GM12873 (cell line): ENCODE data around the gene SPTBN1.

ENCODE experiments used
- TF ChIP-seq, protein P1 (sequence below): IDR thresholded peaks from 2 replicates; pipeline ENCODE4 v1.5.1; 2012; ENCODE audit warnings: low read depth, mild to moderate bottlenecking, moderate library complexity, low read length, control low read depth; ENCODE audit not compliant: insufficient read depth; ENCODE audit errors: missing control alignments

Gene SPTBN1

DNA sequence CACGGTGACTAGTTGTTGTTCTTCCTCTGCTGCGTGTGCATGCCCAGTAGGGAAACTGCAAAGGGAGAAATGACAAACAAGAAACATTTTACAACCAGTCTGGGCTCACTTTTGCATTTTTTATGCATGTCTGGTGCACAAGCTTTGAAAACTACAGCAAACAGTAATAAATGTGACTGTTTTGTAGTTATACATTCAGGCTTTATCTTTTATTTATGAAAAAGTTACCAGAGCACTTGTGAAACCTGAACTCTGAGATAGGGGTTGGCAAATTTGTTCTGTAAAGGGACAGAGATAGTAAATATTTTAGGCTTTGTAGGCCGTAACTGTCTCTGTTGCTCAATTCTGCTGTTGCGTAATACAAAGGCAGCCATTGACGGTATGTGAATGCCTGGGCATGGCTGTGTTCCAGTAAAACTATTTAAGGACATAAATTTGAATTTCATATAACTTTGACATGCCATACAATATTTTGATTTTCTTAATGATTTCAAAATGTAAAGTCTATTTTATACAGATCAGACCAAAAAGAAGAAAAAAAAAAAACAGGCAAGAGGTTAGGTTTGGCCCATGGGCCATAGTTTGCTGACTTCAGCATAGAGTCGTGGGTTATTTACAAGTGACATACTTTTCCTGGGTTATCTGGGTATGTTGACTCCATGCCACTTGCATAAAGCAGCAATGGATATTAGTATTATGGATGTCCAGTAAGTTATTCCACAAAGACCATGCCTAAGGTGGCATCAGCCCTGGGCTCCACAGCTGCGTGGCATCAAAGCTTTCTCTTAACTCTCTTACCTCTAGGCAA lies 213.8 kb downstream of the SPTBN1 start:
- TF ChIP-seq, protein P1, sequence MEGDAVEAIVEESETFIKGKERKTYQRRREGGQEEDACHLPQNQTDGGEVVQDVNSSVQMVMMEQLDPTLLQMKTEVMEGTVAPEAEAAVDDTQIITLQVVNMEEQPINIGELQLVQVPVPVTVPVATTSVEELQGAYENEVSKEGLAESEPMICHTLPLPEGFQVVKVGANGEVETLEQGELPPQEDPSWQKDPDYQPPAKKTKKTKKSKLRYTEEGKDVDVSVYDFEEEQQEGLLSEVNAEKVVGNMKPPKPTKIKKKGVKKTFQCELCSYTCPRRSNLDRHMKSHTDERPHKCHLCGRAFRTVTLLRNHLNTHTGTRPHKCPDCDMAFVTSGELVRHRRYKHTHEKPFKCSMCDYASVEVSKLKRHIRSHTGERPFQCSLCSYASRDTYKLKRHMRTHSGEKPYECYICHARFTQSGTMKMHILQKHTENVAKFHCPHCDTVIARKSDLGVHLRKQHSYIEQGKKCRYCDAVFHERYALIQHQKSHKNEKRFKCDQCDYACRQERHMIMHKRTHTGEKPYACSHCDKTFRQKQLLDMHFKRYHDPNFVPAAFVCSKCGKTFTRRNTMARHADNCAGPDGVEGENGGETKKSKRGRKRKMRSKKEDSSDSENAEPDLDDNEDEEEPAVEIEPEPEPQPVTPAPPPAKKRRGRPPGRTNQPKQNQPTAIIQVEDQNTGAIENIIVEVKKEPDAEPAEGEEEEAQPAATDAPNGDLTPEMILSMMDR, result no peak

DNA sequence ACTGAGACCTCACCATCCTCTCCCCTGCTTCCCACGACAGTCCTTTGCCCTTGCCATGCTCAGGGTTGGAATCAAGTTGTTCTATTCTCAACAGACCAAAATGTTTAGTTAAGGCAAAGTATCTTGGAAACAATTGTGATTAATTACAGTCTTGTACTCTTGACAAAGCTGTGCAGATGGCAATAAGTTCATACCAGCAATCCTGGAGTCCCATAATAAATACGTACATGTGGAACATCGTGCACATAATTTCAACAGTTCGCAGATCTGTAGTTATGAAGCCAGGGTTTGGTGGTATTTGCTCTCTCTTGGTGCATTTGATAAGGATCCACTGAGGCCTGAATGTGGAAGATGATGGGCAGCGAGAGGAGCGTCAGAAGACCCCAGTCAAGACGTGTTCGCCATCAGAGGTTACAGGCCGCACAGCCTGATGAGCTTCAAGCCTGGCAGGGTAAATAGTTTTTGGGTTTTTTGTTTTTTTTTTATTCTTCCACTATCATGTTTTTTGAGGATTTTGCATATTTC lies 214.4 kb downstream of the SPTBN1 start:
- TF ChIP-seq, protein P1, result no peak

DNA sequence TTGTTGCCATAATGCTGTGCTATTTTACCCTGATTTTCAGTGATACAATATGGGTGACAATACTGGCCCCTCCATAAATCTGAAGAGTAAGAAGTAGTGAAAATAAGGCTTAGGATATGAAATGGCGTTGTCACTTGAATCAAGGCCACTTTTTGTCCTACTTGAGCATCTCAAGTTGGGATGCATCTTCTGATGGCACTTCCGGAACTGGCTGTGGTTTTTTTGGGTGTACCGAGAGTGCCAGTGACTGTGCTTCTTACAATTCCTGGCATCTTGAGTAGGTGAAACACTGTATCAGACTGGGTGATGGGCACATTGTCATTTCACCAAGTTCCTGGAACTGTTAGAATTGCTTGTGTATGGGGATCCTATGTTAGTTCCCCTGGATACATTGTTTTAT lies 214.9 kb downstream of the SPTBN1 start:
- TF ChIP-seq, protein P1, result no peak

DNA sequence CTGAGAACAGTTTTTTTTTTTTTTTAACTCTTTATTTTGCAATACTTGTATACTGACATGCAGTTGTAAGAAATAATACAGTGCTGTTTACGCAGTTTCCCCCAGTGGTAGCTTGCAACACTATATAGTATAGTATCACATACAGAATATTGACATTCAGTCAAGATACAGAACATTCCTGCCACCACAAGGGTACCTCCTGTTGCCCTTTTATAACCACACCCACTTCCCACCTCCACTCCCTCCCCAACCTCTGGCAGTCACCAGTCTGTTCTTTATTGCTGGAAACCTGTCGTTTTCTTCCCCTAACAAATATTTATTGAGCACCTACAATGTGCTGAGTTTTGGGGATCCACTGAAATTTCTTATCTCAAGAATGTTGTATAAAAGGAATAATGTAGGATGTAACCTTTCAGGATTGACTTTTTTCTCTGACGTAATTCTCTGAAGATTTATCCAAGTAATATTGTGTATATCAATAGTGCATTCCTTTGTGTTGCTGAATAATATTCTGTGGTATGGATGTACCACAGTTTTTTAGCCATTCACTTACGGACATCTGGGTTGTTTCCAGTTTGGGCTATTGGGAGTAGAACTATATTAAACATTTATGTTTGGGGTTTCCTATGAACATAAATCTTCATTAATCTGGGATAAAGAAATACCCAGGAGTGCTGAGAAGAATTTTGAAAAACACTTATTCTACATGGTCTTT lies 215.9 kb downstream of the SPTBN1 start:
- TF ChIP-seq, protein P1, result no peak

DNA sequence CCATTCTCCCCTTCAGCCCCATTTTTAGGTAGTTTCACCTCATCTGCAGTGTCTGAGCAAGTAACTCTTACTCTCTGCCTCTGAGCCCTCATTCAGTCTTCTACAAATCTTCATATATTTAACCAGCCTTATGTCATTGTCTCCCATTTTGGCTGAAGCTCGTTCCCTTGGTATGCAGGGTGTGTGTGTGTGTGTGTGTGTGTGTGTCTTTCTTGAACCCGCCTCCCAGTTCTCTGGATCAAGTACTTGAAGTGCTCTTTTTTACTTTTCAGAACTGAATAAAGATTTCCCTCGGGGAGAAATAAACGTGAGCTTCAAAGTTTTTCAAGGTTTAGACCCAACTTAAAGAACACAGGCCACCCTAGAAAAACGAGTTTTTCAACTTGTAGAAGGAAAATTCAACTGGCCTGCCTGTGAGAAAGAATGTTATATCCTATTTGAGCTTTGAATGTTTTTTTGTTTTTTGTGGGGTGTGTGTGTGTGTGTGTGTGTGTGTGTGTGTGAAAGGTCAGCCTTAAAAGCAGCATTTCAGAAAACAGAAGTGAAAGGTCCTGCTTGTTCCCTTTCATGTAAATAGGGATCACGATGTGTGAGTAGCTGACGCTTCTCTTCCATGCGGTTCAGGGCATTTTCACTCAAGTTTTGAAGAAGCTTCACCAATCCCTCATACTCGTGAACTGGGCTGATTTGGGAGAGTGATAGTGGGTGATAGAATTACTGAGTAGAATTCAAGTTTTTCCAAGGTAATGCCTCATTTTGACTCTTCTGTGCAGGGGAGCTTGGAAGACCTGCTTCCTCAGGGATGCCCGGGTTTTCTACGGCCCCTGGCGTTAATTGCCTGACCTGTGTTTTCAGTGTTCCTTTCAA lies 216.7 kb downstream of the SPTBN1 start:
- TF ChIP-seq, protein P1, result no peak

DNA sequence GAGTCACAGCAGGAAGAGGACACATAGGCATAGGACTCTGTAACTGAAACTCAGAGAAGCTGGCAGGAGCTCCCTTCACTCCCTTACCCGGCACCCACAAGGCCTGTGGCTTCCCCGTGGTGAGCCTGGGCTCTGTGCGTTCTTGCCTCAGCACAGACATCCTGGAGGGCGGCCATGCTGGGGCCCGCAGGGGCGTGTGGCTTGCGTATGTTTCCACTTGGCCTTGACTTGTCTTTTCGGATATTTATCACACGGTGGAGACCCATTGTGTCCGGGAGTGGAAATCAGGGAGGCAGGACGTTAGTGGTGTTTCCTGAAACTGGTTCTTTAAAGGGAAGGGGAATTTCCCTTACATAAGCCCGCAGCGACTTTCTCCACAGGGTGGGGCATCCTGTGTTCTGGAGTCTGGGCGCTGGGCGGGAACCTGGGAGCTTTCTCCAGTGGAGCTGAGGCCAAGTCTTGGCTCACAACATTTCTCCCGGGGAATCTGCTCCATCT lies 217.4 kb downstream of the SPTBN1 start:
- TF ChIP-seq, protein P1, result no peak
